GM11168 (cell line): ENCODE data around the gene PTPN11.
"Not testable (repeated sequence)": the region's sequence is repeated elsewhere in the genome, so short reads cannot be mapped to it uniquely, and the experiment has no call there.

Source experiments
- in situ Hi-C: fragments of 300-500 bp; cut with MboI; formaldehyde crosslinking; loops from one replicate; pipeline ENCODE4 v1.12.0; 2022; ENCODE audit warnings: low sequenced_read_pairs; ENCODE audit not compliant: unreplicated experiment

PTPN11 gene

DNA sequence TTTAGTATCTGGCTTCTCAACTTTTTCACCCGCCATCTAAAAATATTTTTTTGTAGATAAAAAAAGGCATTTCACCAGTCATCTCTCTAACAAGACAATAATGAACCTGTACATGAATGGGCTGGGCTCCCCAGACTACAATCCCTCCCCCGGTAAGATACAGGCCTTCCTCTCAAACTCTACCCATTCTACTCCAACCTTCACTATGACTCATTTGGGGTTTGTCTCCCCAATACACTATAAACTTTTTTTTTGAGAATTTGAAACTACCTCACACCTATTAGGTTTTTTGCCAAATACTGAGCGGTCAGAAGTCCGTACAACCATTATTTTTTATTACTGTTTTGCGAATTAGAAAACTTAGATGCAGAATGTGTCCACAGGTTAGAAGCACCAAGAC is 10.1 kb upstream of the PTPN11 start:
- in situ Hi-C loops = no loop called here

DNA sequence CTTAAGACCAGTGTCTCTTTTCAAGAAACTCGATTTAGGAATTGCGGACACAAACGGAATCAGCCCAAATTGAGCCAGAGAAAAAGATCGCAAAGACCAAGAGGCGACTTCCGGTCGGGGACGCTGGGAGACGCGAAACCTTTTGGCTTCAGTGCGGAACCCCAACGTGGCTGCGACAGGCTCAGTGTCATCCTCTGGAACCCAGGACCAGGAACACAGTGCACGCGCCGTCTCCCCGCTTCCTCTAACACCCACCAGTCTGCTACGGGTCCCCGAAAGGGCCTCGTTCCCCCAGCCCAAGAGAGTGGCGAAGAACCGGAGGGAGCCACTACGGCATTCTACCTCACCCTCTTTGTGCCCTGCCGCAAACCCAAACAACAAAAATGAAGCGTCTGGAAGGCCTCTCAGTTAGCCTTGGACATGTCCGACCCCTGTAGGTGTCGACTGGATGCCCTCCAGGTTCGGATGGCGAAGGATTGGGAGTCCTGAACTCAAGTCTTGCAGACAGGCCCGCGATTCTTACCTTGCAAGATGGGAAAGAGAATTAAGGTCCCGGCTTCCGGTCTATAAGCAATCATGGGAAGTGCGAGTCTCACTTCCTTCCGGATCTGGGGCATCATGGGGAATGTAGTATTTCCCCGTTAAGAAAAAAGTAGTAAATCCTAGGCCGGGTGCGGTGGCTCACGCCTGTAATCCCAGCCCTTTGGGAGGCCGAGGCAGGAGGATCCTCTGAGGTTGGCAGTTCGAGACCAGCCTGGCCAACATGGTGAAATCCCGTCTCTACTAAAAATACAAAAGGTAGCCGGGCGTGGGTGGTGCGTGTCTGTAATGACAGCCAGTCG is 9.5 kb upstream of the PTPN11 start, which contains the start of gene RPL6:
Gene RPL6 (minus strand): TSS at position 542 of the 842 bp plus-strand sequence. CDS start 949 bp downstream, outside the sequence.
- in situ Hi-C loops = no loop called here

DNA sequence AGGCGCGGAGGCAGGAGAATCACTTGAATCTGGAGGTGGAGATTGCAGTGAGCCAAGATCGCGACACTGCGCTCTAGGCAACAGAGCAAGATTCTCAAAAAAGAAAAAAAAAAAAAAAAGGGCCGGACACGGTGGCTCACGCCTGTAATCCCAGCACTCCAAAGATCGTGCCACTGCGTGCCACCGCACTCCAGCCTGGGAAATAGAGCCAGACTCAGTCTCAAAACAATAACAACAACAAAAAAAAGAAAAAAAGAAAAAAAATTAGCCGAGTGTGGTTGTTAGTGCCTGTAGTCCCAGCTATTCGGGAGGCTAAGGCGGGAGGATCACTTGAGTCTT is 8.9 kb upstream of the PTPN11 start:
- in situ Hi-C loops = no loop called here

DNA sequence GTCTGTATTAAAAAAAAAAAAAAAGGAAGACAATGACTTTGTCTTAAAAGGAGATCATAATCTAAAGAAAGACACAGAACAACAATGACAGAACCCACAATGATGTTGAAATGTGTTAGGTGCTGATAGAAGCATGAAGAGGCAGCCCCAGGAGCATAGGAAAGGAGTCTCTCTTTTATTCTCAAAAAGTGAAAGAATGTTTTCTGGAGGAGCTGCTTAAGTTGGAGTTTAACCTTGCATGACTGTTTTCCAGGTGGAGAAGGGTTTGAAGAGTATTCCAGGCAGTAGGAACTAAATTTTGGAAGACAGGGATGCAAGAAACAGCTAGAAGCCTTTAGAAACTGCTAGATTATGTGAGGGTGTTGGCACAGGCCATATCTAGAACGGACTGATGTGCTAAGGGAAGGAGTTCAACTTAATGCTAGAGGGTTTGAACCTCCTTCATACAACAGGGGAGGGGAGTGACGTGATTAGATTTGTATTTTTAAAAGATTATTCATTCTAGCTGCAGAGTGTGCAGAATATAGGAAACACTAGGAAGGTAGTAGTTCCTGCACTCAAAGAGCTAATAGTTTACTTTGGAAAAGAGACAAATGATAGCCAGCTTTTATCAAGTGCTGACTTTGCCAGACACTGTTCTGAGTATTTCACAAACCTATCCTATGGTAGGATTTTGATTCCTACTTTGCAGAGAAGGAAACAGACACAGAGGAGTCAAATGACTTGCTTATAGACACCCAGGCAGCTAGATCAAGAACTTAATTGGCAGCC is 4.7 kb upstream of the PTPN11 start:
- in situ Hi-C loops = no loop called here

DNA sequence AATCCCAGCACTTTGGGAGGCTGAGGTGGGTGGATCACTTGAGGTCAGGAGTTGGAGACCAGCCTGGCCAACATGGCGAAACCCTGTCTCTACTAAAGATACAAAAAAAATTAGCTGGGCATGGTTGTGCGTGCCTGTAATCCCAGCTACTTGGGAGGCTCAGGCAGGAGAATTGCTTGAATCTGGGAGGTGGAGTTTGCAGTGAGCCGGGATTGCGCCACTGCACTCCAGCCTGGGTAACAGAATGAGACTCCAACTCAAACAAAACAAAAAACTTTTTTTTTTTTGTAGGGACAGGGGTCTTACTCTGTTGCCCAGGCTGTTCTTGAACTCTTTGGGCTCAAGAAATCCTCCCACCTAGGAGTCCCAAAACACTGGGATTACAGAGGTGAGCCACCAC is 3.3 kb upstream of the PTPN11 start:
- in situ Hi-C loops = not testable (repeated sequence)

DNA sequence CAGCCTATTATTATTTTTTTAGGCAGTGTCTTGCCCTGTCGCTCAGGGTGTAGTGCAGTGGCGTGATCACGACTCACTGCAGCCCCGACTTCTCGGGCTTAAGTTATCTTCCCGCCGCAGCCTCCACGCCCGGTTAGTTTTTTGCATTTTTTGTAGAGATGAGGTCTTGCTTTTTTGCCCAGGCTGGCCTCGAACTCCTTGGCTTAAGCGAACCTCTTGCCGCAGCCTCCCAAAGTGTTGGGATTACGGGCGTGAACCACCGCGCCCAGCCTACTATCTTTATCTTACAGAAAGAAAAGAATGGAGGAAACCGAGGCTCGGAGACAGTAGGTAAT is 507 bp upstream of the PTPN11 start:
- in situ Hi-C loops = no loop called here

DNA sequence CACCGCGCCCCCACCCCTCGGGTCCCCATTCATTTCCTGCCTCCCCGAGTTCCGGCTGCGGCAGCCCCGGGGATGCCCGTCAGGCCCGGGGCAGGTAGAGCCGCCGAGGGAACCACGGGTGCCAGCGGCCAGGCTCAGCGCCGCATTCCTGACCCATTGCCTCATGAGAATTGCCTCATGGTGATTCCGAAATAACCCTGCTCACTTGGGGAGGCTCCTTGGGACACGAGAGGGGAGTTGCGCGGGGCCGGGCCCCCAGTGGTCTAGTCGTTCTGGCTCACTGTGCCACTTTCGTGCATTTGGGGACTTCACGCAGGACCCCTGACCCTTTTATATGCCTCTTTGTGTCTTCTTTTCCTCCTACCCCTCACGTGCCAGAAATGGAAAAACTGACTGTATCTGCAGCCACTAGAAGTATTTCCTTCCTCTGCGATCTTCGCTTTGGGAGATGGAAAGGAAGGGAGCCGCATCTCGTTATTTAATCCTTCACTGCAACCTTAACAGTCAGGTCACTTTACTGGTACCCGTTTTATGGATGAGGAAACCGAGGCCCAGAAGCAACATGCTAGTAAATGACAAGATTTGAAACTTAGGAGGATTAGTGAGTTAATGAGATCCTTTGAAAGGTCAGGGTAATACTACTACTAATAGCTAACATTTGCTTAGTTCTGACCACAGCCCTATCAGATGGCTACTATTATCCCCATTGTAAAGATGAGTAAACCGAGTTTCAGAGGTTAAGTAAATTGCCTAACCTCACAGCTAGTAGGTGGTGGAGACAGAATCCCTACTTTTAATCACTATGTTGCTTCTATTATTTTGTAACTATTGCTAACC is 768 bp downstream of the PTPN11 start:
- in situ Hi-C loops = no loop called here

DNA sequence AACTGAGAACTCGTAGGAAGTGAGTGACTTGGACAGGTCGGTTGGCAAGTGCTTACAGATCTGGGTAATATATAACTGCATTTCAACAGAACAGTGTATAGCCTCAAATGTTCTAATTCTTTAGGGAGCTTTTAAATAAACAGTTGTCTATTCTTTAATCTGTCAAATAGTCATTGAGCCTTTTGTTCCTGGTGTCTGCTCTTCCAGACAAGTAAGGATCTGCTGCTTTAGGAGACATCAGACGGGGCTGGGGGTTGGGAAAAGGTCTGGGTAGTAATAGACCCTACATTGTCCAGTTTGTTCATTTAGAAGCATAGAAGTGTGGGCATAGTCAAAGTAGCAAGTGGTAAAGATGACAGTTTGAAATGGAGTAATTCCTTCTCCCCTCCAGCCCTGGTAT is 2.0 kb downstream of the PTPN11 start:
- in situ Hi-C loops = no loop called here

DNA sequence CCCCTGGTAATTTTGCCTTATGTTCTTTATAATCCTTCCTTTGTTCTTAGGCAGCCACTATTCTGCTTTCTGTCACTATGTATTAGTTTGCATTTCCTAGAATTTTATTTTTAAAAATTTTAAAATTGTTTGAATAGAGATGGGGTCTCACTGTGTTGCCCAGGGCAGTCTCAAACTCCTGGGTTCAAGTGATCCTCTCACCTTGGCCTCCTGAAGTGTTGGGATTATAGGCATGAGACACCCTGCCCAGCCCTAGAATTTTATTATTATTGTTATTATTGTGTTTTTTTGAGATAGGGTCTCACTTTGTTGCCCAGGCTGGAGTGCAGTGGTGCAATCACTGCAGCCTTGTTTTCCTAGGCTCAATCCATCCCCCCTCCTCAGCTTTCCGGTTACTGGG is 2.6 kb downstream of the PTPN11 start:
- in situ Hi-C loops = no loop called here

DNA sequence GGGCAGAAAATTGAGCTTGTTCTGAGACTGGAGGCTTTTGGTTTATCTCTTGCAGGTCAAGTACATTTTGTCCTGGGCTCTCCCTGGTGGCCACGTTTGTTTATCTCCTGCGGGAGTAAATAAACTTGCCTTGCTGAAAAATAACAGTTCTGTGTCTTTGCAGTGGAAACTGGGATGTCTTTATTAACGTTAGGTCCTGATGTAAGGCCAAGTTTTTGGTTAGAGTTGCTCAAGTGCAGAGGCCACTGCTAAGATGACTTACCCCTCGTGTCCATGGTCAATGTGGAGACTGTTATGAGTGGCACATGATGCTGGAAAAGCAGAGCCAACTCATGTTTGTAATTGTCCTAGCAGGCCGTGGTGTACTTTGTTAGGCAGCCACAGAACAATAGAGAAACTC is 3.8 kb downstream of the PTPN11 start:
- in situ Hi-C loops = no loop called here

DNA sequence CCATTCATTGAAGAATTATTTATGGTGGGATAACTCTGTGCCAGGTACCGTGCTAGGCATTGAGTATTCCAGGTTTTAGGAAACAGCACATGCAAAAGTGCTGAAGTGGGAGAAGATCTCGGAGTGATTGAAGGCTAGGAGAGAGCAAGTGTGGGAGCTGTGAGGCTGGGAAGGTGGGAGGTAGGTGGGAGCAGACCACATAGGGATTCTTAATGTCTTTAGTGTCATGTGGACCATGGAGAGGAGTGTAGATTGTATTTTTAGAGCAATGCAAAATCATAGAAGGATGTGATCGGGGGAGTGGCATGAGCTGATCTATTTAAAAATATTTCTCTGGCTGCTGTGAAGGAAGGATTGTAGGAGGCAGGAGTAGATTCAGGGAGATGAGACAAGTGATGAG is 5.4 kb downstream of the PTPN11 start:
- in situ Hi-C loops = no loop called here

DNA sequence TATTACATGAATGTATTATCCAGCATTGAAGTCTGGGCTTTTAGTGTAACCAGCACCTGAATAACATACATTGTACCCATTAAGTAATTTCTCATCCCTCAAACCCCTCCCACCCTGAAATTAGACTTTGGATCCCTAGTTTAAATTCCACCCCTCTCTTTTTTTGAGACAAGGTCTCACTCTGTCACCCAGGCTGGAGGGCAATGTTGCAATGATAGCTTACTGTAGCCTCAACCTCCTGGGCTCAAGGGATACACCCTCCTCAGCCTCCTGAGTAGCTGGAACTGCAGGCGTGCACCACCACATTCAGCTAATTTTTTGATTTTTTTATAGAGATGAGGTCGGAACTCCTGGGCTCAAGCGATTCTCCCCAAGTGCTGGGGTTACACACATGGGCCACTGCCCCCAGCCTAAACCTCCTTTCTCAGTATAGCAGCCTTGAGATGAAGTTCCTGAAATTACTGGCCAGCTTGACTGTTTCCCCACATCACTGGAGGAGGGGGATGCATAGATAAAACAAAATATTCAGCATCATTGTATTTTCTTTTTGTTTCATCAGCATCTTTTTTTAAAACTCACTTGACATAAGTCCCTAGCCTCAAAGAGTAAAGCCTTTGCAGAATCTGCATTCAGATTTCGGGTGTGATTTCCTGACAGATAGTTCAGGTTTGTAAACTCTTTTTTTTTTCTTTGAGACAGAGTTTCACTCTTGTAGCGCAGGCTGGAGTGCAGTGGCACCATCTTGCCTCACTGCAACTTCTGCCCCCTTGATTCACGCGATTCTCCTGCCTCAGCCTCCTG is 7.0 kb downstream of the PTPN11 start:
- in situ Hi-C loops = no loop called here

DNA sequence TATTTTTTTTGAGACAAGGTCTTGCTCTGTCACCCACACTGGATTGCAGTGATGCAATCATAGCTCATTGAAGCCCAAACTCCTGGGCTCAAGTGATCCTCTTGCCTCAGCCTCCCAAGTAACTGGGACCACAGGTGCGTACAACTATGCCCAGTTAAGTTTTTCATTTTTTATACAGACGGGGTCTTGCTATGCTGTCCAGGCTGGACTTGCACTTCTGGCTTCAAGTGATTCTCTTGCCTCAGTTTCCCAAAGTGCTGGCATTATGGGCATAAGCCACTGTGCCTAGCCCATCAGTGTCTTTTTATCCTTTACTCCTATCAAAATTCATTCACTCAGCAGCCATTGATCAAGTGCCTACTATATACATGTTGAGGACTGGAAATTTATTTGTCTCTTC is 9.0 kb downstream of the PTPN11 start:
- in situ Hi-C loops = no loop called here

DNA sequence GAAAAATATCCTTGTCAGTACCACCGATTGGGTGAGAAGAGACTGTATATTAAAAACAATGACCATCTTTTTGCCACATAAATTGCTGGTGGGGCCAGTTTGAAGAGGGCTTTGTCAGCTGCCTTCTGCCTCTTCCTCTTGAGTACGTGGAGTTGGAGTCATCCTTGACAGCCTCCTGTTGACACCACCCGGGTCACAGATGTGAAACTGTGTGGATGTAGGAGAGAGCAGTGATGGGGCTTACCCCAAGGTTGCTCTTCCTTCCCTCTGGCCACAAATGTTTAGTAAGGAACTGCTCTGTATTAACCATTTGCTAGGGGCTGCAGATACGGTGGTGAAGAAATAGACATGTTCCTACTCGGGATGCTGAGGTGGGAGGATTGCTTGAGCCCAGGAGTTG is 12.2 kb downstream of the PTPN11 start:
- in situ Hi-C loops = no loop called here

DNA sequence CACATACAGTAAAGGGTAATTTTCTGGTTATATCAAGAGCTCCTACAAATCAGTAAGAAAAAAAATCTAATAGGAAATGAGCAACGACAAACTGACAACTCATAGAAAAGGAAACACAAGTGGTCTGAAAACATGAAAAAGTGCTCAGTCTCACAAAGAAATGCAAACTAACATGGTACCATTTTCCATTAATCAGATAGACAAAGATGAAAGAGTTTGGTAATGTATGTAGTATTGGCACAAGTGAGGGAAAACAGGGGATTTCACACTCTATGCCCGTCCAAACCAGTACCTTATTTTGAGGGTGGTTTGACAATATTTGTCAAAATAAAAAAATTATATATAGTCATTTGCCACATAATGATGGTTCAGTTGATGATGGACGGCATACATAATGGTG is 13.2 kb downstream of the PTPN11 start:
- in situ Hi-C loops = no loop called here

DNA sequence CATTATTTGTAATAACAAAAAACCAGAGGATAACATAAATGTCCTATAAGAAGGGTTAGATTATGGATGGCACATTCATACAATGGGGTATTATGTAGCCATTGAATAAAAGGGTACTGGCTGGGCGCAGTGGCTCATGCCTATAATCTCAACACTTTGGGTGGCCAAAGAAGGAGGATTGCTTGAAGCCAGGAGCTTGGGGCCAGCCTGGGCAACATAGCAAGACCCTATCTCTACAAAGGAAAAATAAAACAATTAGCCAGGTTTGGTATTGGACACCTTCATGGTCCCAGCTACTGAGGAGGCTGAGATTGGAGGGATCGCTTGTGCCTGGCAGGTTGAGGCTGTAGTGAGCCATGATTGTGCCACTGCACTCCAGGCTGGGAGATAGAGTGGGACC is 14.8 kb downstream of the PTPN11 start:
- in situ Hi-C loops = no loop called here

DNA sequence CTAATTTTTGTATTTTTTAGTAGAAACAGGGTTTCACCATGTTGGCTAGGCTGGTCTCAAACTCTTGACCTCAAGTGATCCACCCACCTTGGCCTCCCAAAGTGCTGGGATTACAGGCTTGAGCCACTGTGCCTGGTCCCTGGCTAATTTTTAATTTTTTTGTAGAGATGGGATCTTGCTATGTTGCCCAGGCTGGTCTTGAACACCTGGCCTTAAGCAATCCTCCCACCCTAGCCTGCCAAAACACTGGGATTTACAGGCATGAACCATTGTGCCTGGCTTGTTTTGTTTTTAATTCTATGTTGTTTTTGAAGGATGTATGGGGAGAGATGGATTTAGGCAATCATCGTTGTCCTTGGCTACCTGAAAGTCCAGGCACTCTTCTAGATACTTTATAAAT is 19.9 kb downstream of the PTPN11 start:
- in situ Hi-C loops = not testable (repeated sequence)

DNA sequence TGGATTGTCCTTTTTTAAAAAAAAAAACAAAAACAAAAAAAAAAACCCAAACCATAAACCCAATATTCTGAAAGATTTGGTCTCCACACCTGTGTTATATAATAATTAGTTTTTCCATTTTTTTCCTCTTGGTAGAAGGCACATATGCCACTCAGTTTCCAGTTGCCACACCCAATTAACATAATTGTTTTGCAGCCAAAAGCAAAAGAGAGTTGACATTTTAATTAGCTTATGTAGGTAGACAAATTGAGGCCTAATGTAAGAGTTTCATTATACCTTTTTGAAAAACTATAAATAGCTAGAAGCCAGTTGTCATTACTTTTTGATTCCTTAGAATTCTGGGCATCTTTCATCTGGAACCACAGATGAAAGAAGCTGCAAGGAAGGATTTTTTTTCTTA is 21.0 kb downstream of the PTPN11 start:
- in situ Hi-C loops = no loop called here

DNA sequence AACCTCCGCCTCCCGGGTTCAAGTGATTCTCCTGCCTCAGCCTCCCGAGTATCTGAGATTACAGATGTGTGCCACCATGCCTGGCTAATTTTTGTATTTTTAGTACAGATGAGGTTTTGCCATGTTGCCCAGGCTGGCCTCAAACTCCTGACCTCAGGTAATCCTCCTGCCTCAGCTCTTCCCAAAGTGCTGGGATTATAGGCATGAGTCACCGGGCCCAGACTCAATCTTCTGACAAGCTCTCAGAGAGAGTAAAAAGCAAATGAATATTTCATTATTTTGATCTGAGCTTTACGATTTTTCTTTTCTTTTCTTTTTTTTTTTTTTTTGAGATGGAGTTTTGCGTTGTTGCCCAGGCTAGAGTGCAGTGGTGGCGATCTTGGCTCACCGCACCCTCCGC is 21.9 kb downstream of the PTPN11 start:
- in situ Hi-C loops = not testable (repeated sequence)

DNA sequence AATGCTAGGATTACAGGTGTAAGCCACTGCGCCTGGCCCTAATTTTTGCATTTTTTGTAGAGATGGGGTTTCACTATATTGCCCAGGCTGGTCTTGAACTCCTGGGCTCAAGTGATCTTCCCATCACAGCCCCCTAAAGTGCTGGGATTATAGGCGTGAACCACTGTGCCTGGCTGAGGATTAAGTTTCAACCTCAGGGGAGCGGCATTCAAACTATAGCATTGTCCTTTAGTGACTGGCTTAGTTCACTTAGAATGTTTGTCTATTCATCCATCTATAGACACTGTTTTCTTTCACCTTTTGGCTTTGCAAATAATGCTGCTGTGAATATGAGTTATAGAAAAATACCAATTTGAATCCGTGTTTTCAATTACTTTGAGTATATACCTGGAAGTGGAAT is 25.2 kb downstream of the PTPN11 start:
- in situ Hi-C loops = no loop called here
